HG03354 (cell line): Measurements from ENCODE around the gene DCC.
A peak's percentile ranks its signal among the peaks of the same experiment; 100 is the strongest.
"Not testable (repeated sequence)": the region's sequence is repeated elsewhere in the genome, so short reads cannot be mapped to it uniquely, and the experiment has no call there.

ENCODE experiments used
- ATAC-seq: cut with Tn5 transposase; IDR thresholded peaks from one replicate; pipeline ENCODE4 v1.9.1; 2021; ENCODE audit warnings: mild to moderate bottlenecking; ENCODE audit not compliant: unreplicated experiment, poor library complexity, severe bottlenecking

Gene DCC

GRCh38 chr18:53508529-53508928, 1168.5 kb downstream of the DCC start:
- ATAC-seq: no peak

GRCh38 chr18:53509886-53510285, 1169.9 kb downstream of the DCC start:
- no peak for ATAC-seq

- ATAC-seq: not testable (repeated sequence)
These were observed 1171.7 kb downstream of the DCC start for GRCh38 chr18:53511725-53512124.

- no peak for ATAC-seq
These were observed 1181.1 kb downstream of the DCC start for GRCh38 chr18:53521068-53521467.

DNA sequence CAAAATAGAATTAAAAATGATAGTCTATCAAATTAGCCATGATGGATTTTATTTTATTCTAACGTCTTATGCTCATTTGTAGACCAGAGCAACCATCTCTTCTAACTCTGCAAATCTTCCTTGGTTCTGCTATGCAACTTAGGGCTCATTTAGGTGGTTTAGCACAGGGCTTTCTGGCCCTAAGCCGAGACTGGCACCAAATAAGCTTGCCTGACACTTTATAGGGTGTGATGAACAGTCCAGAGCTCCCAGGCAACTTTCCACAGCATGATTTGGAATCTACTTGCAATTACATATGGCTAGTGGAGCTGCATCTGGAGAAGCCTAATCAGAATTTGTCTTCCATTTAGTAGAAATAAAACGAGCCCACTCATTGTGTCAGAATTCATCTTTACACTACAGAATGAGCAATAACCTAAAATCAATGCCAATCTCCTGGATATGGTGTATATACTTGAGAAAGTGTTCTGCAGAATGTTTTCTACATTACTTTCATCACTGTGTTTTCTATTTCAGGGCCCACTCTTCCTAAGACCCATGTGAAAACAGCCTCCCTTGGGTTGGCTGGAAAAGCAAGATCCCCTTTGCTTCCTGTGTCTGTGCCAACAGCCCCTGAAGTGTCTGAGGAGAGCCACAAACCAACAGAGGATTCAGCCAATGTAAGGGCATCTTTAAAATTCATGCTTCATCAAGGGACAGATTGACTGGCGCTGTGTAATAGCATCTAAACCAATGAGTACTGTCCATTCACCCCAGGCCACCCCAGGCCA, 1186.3 kb downstream of the DCC start:
- ATAC-seq: no peak

DNA sequence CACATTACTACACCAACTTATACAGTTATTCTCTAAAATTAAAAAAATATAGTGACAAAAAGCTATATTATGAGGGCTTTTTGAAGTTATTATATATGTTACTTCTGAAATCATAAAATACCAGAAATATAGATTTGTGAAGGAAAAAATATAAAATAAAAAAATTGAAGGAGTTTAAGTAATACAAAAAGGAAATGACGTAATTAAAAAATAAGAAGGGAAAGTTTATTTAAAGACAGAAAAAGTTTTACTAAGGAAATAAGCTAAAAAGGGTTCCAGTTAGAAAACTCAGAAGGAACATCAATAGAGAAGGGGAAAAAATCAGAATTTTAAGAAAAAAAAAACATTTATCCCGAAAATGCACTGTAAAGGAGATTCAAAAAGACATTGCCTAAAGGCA, 1187.4 kb downstream of the DCC start:
- no peak for ATAC-seq

- no peak for ATAC-seq
These were observed 1191.2 kb downstream of the DCC start for GRCh38 chr18:53531187-53531586.

GRCh38 chr18:53531896-53532295, 1191.9 kb downstream of the DCC start:
- ATAC-seq: no peak

GRCh38 chr18:53534203-53534602, 1194.2 kb downstream of the DCC start:
- no peak for ATAC-seq

DNA sequence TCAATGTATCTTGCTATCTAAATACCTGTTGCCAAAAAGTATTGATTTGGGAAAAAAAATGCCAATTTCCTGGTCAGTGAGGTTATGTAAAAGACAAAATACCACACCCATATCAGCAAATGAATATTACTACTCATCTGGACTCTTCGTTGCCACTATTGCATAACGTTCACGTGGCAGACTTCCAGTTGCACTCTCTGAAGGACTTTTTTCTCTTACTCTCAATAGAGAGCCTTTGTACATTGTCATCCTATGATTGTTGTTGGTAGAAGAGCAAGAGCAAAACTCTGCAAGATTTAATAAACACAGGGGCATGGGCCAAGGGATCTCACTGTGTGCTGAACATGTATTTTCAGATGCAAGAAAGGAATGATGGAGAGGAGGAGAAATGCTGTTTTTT, 1194.7 kb downstream of the DCC start:
- ATAC-seq: no peak

GRCh38 chr18:53536908-53537307, 1196.9 kb downstream of the DCC start:
- ATAC-seq: no peak

DNA sequence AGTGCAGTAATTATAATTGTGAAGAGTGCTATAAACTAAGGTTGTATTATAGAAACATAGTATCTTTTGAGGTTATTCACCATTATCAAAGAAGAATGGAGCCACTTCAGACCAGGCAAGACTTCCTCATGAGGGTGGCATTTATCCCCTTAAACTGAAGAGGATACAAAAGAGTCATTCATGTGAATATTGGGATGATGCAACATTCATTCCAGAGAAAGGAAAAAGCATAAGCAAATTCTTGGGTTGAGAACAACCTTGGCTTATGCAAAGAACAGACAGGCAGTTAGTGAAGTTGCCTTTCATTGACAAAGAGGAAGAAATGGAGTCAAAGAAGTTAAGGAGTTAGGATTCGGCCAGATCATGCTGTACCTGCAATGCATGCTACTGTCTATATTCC, 1201.9 kb downstream of the DCC start:
- ATAC-seq: no peak

DNA sequence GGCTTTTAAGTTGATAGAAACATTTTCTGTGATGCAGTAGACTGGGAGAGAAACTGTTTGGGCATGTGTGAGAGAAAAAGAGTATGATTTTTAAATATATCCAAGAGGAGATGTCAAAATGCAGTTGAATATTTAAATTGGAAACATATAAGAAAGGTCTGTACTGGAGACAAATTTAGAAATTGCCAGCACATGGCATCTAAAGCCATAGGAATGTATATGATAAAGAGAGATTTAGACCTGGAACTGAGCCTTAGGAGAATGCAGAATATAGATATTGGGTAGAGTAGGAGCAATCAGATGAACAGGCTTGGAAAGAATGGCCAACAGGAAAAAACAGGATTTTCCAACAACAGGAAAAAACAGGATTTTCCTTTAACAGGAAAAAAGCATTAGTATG, 1203.7 kb downstream of the DCC start:
- ATAC-seq: no peak

- no peak for ATAC-seq
These were observed 1204.9 kb downstream of the DCC start for GRCh38 chr18:53544917-53545316.

GRCh38 chr18:53551868-53552426, 1212.0 kb downstream of the DCC start:
- no peak for ATAC-seq

GRCh38 chr18:53553030-53553429, 1213.0 kb downstream of the DCC start:
- no peak for ATAC-seq

DNA sequence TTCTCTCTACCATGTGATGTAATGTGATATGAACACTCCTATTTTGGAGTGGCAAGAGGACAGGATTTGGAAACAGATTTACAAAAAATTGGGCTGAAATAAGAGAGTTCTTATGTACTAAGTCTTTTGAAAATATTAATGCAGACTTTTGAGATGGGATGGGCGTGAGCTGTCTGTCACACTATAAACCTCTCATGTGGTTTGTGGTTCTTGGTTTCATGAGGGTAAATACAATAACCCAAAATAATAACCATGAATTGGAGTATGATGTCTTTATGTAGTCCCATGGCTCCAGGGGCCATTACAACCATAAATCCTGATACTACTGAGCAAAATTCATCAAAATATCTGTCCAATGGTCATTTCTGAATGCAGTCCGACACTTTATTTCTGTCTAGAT, 1216.5 kb downstream of the DCC start:
- no peak for ATAC-seq

- ATAC-seq: no peak
These were observed 1220.5 kb downstream of the DCC start for GRCh38 chr18:53560546-53560945.

- ATAC-seq: no peak
These were observed 1226.6 kb downstream of the DCC start for GRCh38 chr18:53566626-53567025.

DNA sequence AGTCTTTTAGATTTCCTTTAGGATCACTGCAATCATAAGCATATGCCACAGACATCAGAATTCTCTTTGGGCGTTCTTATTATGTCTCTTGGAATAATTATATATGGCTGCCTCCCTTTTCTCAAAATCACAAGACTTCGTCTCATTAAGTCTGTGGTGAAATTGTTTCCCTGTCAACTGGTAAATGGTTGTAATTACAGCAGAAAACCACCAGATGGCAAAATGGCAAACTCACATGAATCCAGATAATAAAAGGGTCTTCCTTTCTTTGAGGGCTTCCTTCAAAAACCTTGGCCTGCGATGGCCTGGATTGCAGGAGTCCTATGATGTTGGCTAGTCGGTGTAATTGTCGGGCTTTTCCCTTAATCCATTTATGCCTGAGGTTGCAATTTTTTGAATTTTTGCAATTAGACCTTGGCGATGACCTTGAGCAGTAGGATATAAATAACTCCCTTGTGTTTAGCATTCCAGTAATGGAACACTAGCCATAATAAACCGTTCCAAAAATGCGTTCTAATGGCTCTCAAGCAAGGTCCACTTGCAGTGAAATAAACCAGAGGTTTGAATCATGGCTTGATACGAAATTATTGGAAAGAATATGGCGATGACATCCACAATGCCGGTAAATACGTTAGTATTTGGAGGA, 1228.1 kb downstream of the DCC start:
- peak; percentile 71 for ATAC-seq
